DND-41 (cell line): ENCODE results near the gene MLLT1.

ENCODE experiments used
- ATAC-seq: fragments of 200-7000 bp; cut with Tn5 transposase; 3 replicates; pipeline ENCODE4 v1.9.1; 2021; ENCODE audit warnings: low read depth; ENCODE audit not compliant: insufficient read depth
- DNase-seq: peaks from one replicate; pipeline ENCODE4 v3.0.0-alpha.2; 2020
- H2AFZ ChIP-seq: 2 replicates; pipeline ENCODE4 v1.6.0; 2012; ENCODE audit warnings: low read depth, low read length
- H3K27ac ChIP-seq: 2 replicates; pipeline ENCODE4 v1.5.1; 2012; ENCODE audit warnings: low read length, inconsistent platforms
- H3K27me3 ChIP-seq: fragments of 200-600 bp; sonication (generic); 2 replicates; pipeline ENCODE4 v1.6.0; 2012; ENCODE audit warnings: low read length, mild to moderate bottlenecking, inconsistent platforms; ENCODE audit not compliant: insufficient read depth, poor library complexity
- H3K36me3 ChIP-seq: 2 replicates; pipeline ENCODE4 v1.5.1; 2012; ENCODE audit warnings: low read length, inconsistent platforms; ENCODE audit not compliant: insufficient read depth
- H3K4me1 ChIP-seq: 2 replicates; pipeline ENCODE4 v1.5.1; 2012; ENCODE audit warnings: mild to moderate bottlenecking, low read length; ENCODE audit not compliant: insufficient read depth
- H3K4me2 ChIP-seq: 2 replicates; pipeline ENCODE4 v1.6.0; 2012; ENCODE audit warnings: mild to moderate bottlenecking, moderate library complexity, low read length, inconsistent platforms; ENCODE audit not compliant: insufficient read depth
- H3K4me3 ChIP-seq, 2 experiments: fragments of 200-600 bp in 1 of 2; shearing (Covaris generic) in 1 of 2; 2 replicates each; pipeline ENCODE4 v1.5.1; 2012 to 2016; ENCODE audit warnings: inconsistent platforms in 2 of 2, low read length in 2 of 2, mild to moderate bottlenecking in 2 of 2, low read depth in 1 of 2, moderate library complexity in 1 of 2
- H3K79me2 ChIP-seq: 2 replicates; pipeline ENCODE4 v1.6.0; 2012; ENCODE audit warnings: low read length, inconsistent platforms; ENCODE audit not compliant: insufficient read depth
- H3K9ac ChIP-seq: 2 replicates; pipeline ENCODE4 v1.6.0; 2012; ENCODE audit warnings: low read depth, mild to moderate bottlenecking, inconsistent platforms, low read length, moderate library complexity
- H3K9me3 ChIP-seq: 2 replicates; pipeline ENCODE4 v1.5.1; 2012; ENCODE audit warnings: low read length, moderate library complexity, mild to moderate bottlenecking, inconsistent platforms; ENCODE audit not compliant: insufficient read depth, severe bottlenecking
- H4K20me1 ChIP-seq: 2 replicates; pipeline ENCODE4 v1.6.0; 2012; ENCODE audit warnings: low read length; ENCODE audit not compliant: insufficient read depth
- EZH2 ChIP-seq: IDR thresholded peaks from 3 replicates; pipeline ENCODE4 v1.6.1; 2012; ENCODE audit warnings: borderline replicate concordance, low read depth, mild to moderate bottlenecking, moderate library complexity, low read length, inconsistent platforms; ENCODE audit not compliant: severe bottlenecking
- TF ChIP-seq, protein P1 (sequence below): IDR thresholded peaks from 2 replicates; pipeline ENCODE4 v1.5.1; 2012; ENCODE audit warnings: borderline replicate concordance, low read length, moderate library complexity, mild to moderate bottlenecking; ENCODE audit not compliant: poor library complexity, severe bottlenecking; ENCODE audit errors: extremely low read depth

MLLT1 gene

DNA sequence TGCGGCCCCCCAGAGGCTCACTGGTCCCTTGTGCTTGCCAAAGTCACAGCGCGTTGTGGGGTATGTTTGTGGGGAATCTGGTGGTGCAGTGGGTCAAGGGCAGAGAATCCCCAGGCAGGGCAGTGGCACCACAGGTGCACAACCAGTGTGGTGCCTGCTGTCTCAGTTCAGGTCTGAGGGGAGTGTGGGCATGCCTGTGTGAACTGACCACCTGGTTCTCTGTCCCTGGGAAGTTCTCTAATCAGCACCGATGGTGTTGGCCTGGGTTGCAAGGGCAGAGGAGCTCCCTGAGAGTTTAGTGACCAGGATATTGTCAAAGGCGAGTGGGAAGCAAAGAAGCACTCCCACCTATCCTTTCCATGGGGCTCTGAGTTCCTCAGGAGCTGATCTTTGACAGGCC, 106.6 kb downstream of the MLLT1 start:
- Histone ChIP-seq H3K4me1 (no peaks in the 10 kb centered on the region), H3K27me3 (no peaks in the 10 kb centered on the region), H3K4me2 (no peak overlapping the region), H3K79me2 (no peaks in the 10 kb centered on the region), H3K9ac (no peak overlapping the region), H3K4me3 (no peak overlapping the region), H2AFZ (no peak overlapping the region), H3K27ac (no peak overlapping the region), H4K20me1 (no peaks in the 10 kb centered on the region), H3K36me3 (no peaks in the 10 kb centered on the region), H3K9me3 (no peaks in the 10 kb centered on the region)
- DNase-seq (no peak), ATAC-seq (no peak)
- no peak for TF ChIP-seq EZH2
- TF ChIP-seq, protein P1, sequence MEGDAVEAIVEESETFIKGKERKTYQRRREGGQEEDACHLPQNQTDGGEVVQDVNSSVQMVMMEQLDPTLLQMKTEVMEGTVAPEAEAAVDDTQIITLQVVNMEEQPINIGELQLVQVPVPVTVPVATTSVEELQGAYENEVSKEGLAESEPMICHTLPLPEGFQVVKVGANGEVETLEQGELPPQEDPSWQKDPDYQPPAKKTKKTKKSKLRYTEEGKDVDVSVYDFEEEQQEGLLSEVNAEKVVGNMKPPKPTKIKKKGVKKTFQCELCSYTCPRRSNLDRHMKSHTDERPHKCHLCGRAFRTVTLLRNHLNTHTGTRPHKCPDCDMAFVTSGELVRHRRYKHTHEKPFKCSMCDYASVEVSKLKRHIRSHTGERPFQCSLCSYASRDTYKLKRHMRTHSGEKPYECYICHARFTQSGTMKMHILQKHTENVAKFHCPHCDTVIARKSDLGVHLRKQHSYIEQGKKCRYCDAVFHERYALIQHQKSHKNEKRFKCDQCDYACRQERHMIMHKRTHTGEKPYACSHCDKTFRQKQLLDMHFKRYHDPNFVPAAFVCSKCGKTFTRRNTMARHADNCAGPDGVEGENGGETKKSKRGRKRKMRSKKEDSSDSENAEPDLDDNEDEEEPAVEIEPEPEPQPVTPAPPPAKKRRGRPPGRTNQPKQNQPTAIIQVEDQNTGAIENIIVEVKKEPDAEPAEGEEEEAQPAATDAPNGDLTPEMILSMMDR: no peak

DNA sequence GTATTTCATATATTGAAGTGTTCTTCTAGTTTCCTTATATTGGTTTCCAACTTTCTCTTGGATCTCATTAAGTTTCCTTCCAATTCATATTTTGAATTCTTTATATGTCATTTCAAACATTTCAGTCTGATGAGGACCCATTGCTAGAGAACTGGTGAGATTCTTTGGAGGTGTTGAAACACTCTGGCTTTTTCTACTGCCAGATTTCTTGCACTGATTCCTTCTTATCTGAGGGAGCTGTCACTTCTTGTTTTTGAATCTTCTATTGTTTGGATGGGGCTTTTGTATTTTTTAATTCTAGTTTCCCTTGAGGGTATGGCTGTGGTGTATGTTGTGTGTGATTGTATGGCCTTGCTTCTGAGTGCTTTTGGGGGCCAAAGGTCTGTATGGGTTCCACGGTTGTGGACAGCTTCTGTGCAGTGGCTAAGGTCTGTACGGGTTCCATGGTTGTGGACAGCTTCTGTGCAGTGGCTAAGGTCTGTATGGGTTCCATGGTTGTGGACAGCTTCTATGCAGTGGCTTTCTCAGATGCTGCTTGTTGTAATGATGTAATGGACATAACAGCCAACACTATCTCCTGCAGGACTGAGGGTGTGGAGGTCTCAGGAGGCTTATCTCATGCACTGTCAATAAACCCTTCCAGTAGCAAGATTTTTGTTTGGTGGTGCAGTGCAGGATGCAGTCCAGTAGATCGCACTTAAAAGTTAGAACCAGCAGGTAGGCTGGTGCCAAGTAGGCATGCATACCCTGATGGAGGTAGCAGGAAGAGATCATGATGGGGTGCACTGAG, 107.5 kb downstream of the MLLT1 start:
- no peak overlapping the region for H3K4me3 ChIP-seq
- no peak overlapping the region for H3K9ac ChIP-seq
- ATAC-seq (no peak), DNase-seq (no peak)
- TF ChIP-seq EZH2: no peak
- TF ChIP-seq, protein P1: no peak
- no peaks in the 10 kb centered on the region for H3K36me3 ChIP-seq
- no peaks in the 10 kb centered on the region for H3K9me3 ChIP-seq
- no peak overlapping the region for H2AFZ ChIP-seq
- no peaks in the 10 kb centered on the region for H3K79me2 ChIP-seq
- H3K4me1 ChIP-seq: no peaks in the 10 kb centered on the region
- no peaks in the 10 kb centered on the region for H4K20me1 ChIP-seq
- no peaks in the 10 kb centered on the region for H3K27me3 ChIP-seq
- H3K4me2 ChIP-seq: no peak overlapping the region
- no peak overlapping the region for H3K27ac ChIP-seq

DNA sequence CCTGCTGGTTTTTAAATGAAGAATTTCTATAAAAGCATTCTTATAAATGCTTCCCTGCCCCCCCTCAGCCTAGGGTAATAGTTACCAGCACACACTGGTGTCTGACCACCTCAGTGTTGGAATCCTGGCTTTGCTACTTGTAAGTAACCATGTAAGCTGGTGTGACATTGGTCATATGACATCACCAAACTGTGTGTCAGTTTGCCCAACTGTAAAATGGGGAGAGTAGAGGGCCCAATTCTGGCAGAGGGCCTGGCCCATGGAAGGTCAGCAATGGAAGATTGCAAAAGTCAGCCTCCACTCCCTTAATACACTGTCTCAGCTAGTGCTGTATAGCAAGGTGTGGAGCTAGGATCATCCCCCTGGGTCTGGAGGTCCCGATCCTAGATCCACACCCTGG, 112.7 kb downstream of the MLLT1 start:
- Histone ChIP-seq H3K4me1 (no peaks in the 10 kb centered on the region), H3K4me3 (no peak overlapping the region), H3K36me3 (no peaks in the 10 kb centered on the region), H2AFZ (no peak overlapping the region), H3K27ac (no peak overlapping the region), H3K79me2 (no peaks in the 10 kb centered on the region), H3K9ac (no peak overlapping the region), H3K4me2 (no peak overlapping the region), H3K27me3 (no peaks in the 10 kb centered on the region), H3K9me3 (no peaks in the 10 kb centered on the region), H4K20me1 (no peaks in the 10 kb centered on the region)
- DNase-seq: no peak
- ATAC-seq: no peak
- TF ChIP-seq EZH2: no peak
- TF ChIP-seq, protein P1: no peak
